ENCODE measurements around the gene NHSL2. TPM values are rescaled to one million over a fixed set of nuclear protein-coding genes. Genes with fewer than 3 reads are reported as not detected.
"Not testable (repeated sequence)": the region's sequence is repeated elsewhere in the genome, so short reads cannot be mapped to it uniquely, and the experiment has no call there.

NHSL2 gene
- under 0.01 and 0.06 TPM in 2 replicates for total RNA-seq (2014; rRNA removed; shearing (Covaris generic))

- DNase-seq (ENCODE audit: low spot score), result no peak
Measured at GRCh38 chrX:71910643-71910985, at the start of gene NHSL2. NHSL2 (plus strand) TSS chrX:71910845.

- DNase-seq (ENCODE audit: low spot score), result no peak
Measured at GRCh38 chrX:71867680-71868079, 43.0 kb upstream of the NHSL2 start.

DNA sequence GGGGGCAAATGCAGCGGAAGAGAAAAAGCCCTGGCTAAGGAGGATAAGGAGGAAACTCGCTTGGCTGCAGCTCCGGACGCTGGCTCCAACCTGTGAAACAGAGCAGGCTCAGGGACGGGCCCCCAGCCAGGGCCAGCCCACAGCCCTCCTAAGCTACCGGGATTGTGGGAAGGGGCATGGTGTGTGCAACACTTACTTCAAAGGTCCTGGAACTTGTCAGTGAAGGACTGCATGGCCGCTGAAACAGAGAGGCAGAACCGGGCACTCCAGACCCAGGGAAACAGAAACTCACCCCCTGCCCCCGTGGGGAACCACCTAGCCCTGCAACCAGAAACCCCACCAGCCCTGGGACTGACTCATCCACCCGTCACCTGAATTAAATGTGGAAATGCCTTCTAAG is 41.1 kb upstream of the NHSL2 start:
- not testable (repeated sequence) for DNase-seq (ENCODE audit: low spot score)

DNA sequence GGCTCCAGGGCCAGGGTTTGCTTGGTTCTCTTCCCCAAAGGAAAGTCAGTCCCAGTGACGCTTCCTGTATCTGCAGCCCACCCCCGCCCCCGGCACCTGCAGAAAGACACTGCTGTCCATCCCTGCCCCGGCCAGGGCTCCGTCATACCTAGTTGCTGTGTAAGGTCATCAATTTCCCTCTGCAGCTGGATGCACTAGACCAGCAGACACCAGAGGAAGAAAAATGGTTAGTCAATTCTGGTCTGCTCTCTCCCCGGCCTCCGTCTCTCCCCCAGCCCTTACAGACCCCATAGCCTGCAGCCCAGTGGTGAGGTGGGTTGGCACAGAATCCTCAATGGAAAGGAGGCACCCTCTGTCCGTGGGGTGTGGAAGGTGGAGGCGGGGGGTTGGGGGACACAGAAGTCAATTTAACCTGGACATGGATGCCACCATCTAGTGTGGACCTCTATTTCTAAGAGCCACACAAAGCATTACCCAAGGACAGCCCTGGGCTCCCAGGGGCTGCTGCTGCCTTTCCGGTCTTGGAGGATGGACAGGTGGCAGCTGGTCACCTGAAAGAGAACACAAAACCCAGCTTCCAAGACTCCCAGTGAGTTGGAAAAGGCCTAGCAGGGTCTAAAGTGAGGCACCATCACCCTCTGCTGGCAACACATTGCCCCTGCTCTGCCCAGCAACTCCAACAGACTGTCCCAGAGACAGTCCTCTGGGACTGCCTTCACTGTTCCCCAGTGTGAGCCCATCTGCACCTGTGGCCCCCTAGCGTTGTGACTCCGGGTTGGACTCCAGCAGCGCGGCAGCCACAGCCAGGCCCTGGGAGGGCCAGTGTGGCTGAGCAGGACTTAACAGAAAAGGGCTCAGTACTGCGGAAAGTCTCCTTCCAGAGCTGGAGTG is 40.2 kb upstream of the NHSL2 start:
- DNase-seq (ENCODE audit: low spot score), result peak; percentile 48

DNA sequence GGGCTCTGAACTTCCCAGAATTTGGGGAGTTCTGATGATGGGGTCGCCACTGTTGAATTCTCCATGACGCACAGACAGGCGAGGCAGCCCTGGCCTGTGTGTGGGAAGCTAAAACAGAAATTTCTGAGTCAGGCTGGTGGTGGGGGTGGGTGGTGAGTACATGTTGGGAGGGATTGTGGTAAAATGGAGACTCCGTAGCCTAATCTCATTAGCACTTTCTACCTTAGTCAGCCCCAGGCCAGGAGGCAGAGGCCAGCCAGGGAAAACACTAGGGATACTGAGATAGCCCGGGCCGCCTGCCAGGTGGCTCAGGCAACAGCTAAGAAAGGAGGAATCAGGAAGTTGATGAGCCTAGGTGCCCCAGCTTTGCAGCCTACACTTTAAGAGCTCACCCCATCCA is 39.3 kb upstream of the NHSL2 start:
- DNase-seq (ENCODE audit: low spot score), result no peak

- no peak for DNase-seq (ENCODE audit: low spot score)
Measured at GRCh38 chrX:71872542-71873458, 37.8 kb upstream of the NHSL2 start.

DNA sequence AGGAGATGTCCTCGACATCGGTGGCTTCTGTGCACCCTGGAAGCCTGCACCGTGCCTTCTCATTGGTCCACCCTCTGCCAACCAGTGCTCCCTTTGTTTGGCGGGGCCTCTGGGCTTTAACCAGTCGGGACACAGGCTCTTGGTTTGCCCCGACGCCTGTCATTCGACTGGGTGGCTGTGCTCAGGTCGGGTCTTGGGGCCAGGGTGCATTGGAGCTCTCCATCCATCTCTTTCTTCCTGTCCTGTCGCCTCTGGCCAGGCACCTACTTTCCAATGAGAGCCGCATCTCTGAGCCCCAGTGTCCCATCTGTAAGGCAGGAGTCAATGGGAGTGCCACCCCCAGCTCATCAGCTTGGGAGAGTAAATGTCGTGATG is 37.2 kb upstream of the NHSL2 start:
- no peak for DNase-seq (ENCODE audit: low spot score)

DNA sequence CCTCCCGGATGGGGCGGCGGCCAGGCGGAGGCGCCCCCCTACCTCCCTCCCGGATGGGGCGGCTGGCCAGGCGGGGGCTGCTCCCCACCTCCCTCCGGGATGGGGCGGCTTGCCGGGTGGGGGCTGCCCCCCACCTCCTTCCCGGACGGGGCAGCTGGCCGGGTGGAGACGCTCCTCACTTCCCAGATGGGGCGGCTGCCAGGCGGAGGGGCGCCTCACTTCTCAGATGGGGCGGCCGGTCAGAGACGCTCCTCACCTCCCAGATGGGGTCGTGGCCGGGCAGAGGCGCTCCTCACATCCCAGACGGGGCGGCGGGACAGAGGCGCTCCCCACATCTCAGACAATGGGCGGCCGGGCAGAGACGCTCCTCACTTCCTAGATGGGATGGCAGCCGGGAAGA is 33.8 kb upstream of the NHSL2 start:
- DNase-seq (ENCODE audit: low spot score), result not testable (repeated sequence)

GRCh38 chrX:71885099-71885498 is 25.5 kb upstream of the NHSL2 start:
- no peak for DNase-seq (ENCODE audit: low spot score)

- no peak for DNase-seq (ENCODE audit: low spot score)
Measured at GRCh38 chrX:71895607-71896006, 15.0 kb upstream of the NHSL2 start.

- DNase-seq (ENCODE audit: low spot score), result no peak
Measured at GRCh38 chrX:71906144-71906543, 4.5 kb upstream of the NHSL2 start.

GRCh38 chrX:71908387-71908786 is 2.3 kb upstream of the NHSL2 start:
- no peak for DNase-seq (ENCODE audit: low spot score)

GRCh38 chrX:71909956-71910355 is 689 bp upstream of the NHSL2 start:
- no peak for DNase-seq (ENCODE audit: low spot score)

DNA sequence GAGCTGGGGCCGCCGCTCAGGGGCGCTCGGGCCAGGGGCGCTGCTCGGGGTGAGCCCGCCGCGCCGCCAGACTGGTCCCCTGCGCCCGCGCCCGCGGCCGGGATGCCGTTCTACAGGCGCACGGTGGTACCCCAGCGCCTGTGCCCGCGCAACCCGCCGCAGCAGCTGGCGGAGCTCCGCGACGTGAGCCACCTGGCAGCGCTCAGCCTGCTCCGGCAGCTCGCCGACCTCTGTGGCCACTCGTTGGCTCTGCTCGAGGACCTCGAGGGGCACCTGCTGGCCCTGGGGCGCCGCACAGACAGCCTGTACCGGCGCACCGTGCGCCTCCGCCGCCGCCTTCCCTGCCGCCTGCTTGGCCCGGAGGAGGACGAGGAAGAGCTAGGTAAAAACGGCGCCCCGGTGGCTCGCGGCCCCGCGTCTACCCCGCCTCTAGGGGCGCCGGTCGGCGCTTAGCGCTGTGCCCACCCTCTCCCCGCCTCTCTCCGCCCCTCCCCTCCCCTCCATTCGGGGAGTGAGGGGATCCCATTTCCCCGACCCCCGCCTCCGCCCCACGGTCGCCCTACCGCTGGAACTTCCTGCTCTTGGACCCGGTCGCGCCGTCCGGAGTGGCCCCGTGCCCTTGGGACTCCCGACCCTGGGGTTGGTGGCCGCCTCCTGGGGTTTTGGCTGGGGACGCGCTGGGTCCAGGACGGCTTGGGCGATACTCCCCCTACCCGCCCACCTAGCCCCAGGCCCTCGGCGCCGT is 513 bp downstream of the NHSL2 start:
- DNase-seq (ENCODE audit: low spot score), result no peak

GRCh38 chrX:71911731-71912050 is 1.0 kb downstream of the NHSL2 start:
- DNase-seq (ENCODE audit: low spot score), result no peak

- DNase-seq (ENCODE audit: low spot score), result no peak
Measured at GRCh38 chrX:71912156-71912555, 1.5 kb downstream of the NHSL2 start.

DNA sequence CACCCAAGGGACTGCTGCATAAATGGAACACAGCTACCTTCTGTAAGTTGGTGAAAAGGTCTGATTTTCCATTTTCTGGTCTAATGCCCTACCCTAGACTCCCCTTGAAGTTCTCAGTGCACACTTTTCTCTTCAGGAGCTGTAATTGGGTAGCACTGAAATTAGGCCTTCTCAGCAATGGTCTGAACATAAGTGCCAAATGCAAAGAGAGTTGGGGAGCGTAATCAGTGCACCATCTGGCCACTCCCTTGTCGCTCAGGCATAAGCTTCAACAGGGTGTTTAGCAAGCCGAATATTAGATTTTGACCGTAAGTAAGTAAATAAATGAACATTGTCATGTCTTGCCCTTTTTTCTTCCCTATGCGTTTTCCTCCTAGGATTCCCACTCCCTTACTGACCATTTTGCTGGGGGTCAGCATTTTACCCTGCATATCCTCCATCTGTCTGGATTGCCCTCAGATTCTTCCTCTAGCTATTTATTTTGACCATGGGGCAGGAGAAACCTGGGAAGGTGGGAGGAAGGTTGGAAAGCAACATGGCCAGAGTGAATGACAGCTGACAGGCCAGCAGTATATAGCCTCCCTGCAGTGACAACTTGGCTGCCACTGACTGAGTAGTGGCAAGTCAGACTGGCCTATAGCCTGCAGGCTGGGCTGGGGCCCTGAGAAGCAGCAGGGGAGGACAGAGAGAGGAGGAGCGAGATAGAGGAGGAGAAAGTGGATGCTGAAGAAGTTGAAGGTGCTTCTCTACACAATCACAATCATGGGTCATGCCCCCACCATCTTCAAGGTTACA is 2.7 kb downstream of the NHSL2 start:
- DNase-seq (ENCODE audit: low spot score), result no peak

DNA sequence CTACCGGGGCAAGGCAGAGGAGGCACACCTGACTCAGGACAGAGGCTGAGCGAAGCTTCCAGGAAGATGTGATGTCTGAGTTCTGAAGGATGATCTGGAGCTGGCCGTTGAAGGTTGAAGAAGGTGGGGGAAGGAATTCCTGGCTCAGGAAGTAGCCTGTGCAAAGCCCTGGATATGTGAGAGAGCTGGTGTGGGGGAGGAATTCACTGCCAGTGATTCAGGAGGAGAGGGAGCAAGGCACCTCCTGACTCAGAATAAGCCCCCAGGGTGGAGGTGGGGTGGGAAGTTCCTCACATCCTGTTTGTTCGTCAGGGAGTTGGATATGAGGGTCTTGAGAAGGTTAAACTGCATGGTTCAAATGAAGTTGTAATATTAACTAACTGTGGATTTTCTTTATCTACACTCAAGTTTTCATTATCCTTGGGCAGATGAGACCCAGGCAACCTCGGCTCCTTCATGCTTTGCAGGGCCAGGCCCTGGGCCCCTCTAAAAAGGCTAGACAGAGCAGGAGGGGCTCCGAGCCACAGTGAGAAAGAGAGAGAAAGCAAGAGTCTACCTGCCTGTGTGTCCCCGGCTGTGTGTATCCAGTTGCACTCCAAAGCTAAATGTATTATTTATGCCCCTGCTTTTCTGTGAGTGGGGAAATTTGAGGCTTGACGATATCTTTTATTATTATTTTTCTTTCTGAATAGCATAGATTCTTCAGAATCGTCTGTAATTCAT is 7.1 kb downstream of the NHSL2 start:
- no peak for DNase-seq (ENCODE audit: low spot score)

GRCh38 chrX:71919431-71919830 is 8.8 kb downstream of the NHSL2 start:
- no peak for DNase-seq (ENCODE audit: low spot score)

DNA sequence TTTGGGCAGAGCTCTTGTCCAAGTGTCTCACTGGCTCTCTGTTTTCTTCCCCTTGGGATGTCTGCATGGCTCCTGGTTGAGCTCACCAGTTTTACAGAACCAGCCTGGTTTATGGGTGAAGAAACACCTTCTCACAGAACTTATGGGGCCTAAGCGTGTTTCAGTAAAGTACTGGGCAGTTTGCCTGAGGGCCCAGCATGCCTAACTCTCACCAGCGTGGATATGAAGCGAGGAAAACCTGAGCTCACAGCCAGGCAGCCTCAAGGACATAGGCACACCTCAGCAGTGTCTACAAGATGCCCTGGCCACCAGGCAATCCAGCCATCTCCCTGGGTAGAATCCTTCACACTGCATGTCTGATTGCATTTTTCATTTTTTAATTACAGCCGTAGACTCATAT is 9.2 kb downstream of the NHSL2 start:
- no peak for DNase-seq (ENCODE audit: low spot score)

GRCh38 chrX:71922686-71923085 is 12.0 kb downstream of the NHSL2 start:
- no peak for DNase-seq (ENCODE audit: low spot score)
